ENCODE measurements around the gene DHX8.

The DHX8 gene

DNA sequence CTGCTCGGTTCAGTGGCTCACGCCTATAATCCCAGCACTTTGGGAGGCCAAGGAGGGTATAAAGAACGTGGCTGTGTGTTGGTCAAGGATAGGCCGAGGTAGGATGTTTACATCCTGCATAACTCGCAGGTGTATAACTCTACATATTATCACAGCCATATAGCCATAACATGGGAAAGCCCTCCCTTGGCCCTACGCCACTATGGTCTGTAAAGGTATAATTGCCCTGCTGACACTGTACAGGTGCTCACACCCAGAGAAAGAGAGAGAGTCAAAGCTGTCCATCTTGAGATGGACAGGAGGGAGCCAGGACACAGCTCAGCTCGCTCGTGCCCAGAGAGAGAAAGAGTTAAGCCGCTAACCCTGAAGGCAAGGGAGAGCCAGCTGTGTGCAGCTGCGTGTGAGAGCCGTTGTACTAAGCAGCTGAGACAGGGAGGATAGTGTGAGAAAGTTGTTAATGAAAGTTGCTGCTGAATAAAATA, 30.4 kb upstream of the DHX8 start:
- TF ChIP-seq, protein P1, sequence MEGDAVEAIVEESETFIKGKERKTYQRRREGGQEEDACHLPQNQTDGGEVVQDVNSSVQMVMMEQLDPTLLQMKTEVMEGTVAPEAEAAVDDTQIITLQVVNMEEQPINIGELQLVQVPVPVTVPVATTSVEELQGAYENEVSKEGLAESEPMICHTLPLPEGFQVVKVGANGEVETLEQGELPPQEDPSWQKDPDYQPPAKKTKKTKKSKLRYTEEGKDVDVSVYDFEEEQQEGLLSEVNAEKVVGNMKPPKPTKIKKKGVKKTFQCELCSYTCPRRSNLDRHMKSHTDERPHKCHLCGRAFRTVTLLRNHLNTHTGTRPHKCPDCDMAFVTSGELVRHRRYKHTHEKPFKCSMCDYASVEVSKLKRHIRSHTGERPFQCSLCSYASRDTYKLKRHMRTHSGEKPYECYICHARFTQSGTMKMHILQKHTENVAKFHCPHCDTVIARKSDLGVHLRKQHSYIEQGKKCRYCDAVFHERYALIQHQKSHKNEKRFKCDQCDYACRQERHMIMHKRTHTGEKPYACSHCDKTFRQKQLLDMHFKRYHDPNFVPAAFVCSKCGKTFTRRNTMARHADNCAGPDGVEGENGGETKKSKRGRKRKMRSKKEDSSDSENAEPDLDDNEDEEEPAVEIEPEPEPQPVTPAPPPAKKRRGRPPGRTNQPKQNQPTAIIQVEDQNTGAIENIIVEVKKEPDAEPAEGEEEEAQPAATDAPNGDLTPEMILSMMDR (IDR thresholded peaks at IDR 0.05; ENCODE audit: low read depth, low read length, poor library complexity, severe bottlenecking) = no peak
- no peak for TF ChIP-seq EZH2phosphoT487 (IDR thresholded peaks at IDR 0.05; ENCODE audit: borderline replicate concordance, low read length)
- Histone ChIP-seq H3K4me1 (ENCODE audit: control insufficient read depth, low read length) (no peaks in the 10 kb centered on the region), H3K79me2 (ENCODE audit: control insufficient read depth, low read length) (no peaks in the 10 kb centered on the region), H3K27ac (ENCODE audit: low read depth, low read length) (no peak overlapping the region), H3K27me3 (ENCODE audit: control insufficient read depth, low read length) (peaks cover 17% of the 10 kb centered on the region), H3F3A (ENCODE audit: control insufficient read depth, insufficient read depth) (no peaks in the 10 kb centered on the region), H3K4me3 (ENCODE audit: low read length) (no peak overlapping the region), H3K4me2 (ENCODE audit: low read length) (no peak overlapping the region), H4K20me1 (ENCODE audit: control insufficient read depth, insufficient read depth, low read depth, low read length) (no peaks in the 10 kb centered on the region), H3K9me3 (ENCODE audit: control insufficient read depth, insufficient read depth, low read length) (no peaks in the 10 kb centered on the region), H3K9me2 (replicated peaks; ENCODE audit: control insufficient read depth, low read length) (no peaks in the 10 kb centered on the region), H3K36me3 (ENCODE audit: control insufficient read depth, low read length) (no peaks in the 10 kb centered on the region)

DNA sequence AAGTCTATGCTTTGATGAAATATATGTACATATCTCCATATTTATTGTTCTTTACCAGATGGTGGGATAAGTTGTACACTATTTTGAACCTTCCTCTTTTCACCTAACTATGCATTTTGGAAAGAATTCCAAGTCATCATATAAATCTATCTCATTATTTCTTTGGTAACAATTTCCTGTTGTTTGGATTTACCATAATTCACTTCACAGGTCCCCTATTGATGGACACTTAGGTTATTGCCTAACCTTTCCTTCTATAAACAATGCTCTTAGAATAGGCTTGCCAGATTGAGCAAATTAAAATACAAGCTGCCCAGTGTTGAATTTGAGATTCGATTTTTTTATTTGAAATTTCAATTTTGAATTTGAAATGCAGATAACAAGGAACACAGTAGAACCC, 28.9 kb upstream of the DHX8 start:
- Histone ChIP-seq H3K4me3 (ENCODE audit: low read length) (no peak overlapping the region), H3F3A (ENCODE audit: control insufficient read depth, insufficient read depth) (no peaks in the 10 kb centered on the region), H3K4me2 (ENCODE audit: low read length) (no peak overlapping the region), H3K9me3 (ENCODE audit: control insufficient read depth, insufficient read depth, low read length) (no peaks in the 10 kb centered on the region), H3K27ac (ENCODE audit: low read depth, low read length) (no peak overlapping the region), H3K36me3 (ENCODE audit: control insufficient read depth, low read length) (no peaks in the 10 kb centered on the region), H3K4me1 (ENCODE audit: control insufficient read depth, low read length) (no peaks in the 10 kb centered on the region), H3K9me2 (replicated peaks; ENCODE audit: control insufficient read depth, low read length) (no peaks in the 10 kb centered on the region), H3K79me2 (ENCODE audit: control insufficient read depth, low read length) (no peaks in the 10 kb centered on the region), H3K27me3 (ENCODE audit: control insufficient read depth, low read length) (peaks cover 17% of the 10 kb centered on the region), H4K20me1 (ENCODE audit: control insufficient read depth, insufficient read depth, low read depth, low read length) (no peaks in the 10 kb centered on the region)
- TF ChIP-seq, protein P1 (IDR thresholded peaks at IDR 0.05; ENCODE audit: low read depth, low read length, poor library complexity, severe bottlenecking) = no peak
- no peak for TF ChIP-seq EZH2phosphoT487 (IDR thresholded peaks at IDR 0.05; ENCODE audit: borderline replicate concordance, low read length)

DNA sequence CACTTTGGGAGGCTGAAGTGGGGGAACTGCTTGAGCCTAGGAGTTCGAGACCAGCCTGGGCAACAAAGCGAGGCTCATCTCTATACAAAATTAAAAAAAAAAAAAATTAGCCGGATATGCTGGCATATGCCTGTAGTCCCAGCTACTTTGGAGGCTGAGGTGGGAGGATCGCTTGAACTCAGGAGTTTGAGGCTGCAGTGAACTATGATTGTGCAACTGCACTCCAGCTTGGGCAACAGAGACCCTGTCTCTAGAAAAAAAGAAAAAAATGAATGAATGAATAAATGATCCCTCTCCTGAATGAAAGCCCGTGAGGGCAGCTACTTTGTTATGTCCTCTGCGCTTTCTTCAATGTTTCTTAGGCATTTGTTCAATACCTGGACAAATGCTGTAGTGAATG, 27.7 kb upstream of the DHX8 start:
- Histone ChIP-seq H4K20me1 (ENCODE audit: control insufficient read depth, insufficient read depth, low read depth, low read length) (no peaks in the 10 kb centered on the region), H3K4me2 (ENCODE audit: low read length) (no peak overlapping the region), H3K4me1 (ENCODE audit: control insufficient read depth, low read length) (no peaks in the 10 kb centered on the region), H3K79me2 (ENCODE audit: control insufficient read depth, low read length) (no peaks in the 10 kb centered on the region), H3K36me3 (ENCODE audit: control insufficient read depth, low read length) (no peaks in the 10 kb centered on the region), H3K27ac (ENCODE audit: low read depth, low read length) (no peak overlapping the region), H3K9me3 (ENCODE audit: control insufficient read depth, insufficient read depth, low read length) (no peaks in the 10 kb centered on the region), H3F3A (ENCODE audit: control insufficient read depth, insufficient read depth) (no peaks in the 10 kb centered on the region), H3K4me3 (ENCODE audit: low read length) (no peak overlapping the region), H3K27me3 (ENCODE audit: control insufficient read depth, low read length) (peaks cover 20% of the 10 kb centered on the region), H3K9me2 (replicated peaks; ENCODE audit: control insufficient read depth, low read length) (no peaks in the 10 kb centered on the region)
- TF ChIP-seq, protein P1 (IDR thresholded peaks at IDR 0.05; ENCODE audit: low read depth, low read length, poor library complexity, severe bottlenecking) = no peak
- TF ChIP-seq EZH2phosphoT487 (IDR thresholded peaks at IDR 0.05; ENCODE audit: borderline replicate concordance, low read length) = no peak
